Lung (tissue), 12 donors: ENCODE measurements around the gene RTBDN. TPM values are rescaled to one million over a fixed set of nuclear protein-coding genes. Genes with fewer than 3 reads are reported as not detected.

ENCODE experiments used
- ATAC-seq: fragments of 200-7000 bp; cut with Tn5 transposase; one replicate; pipeline ENCODE4 v1.9.1; 2020; ENCODE audit warnings: moderate number of reproducible peaks; ENCODE audit not compliant: insufficient read depth, low FRiP score
- DNase-seq, 3 donors: peaks; one replicate each; pipeline ENCODE4 v3.0.0-alpha.2; 2013 to 2017
- H3K27ac ChIP-seq, 2 donors: one replicate each; pipeline ENCODE4 v1.5.1; 2013; ENCODE audit warnings: mild to moderate bottlenecking in 2 of 2, moderate library complexity in 2 of 2, control low read depth in 1 of 2, inconsistent platforms in 1 of 2, low read depth in 1 of 2, low read length in 1 of 2
- H3K27me3 ChIP-seq, 3 donors: one replicate each; pipeline ENCODE4 v1.5.1; 2013; ENCODE audit warnings: low read length in 2 of 3; ENCODE audit not compliant: control insufficient read depth in 3 of 3, insufficient read depth in 3 of 3
- H3K36me3 ChIP-seq, 4 donors: one replicate each; pipeline ENCODE4 v1.5.1; 2013; ENCODE audit warnings: low read length in 4 of 4, mild to moderate bottlenecking in 1 of 4, moderate library complexity in 1 of 4; ENCODE audit not compliant: control insufficient read depth in 4 of 4, insufficient read depth in 4 of 4
- H3K4me1 ChIP-seq, 5 donors: one replicate each; pipeline ENCODE4 v1.5.1; 2013; ENCODE audit warnings: low read length in 5 of 5, mild to moderate bottlenecking in 2 of 5, moderate library complexity in 1 of 5; ENCODE audit not compliant: control insufficient read depth in 5 of 5, insufficient read depth in 5 of 5
- H3K4me3 ChIP-seq: one replicate; pipeline ENCODE4 v1.5.1; 2013; ENCODE audit warnings: mild to moderate bottlenecking, control low read depth, moderate library complexity
- H3K9ac ChIP-seq, 2 donors: one replicate each; pipeline ENCODE4 v1.5.1; 2013; ENCODE audit warnings: low read length in 2 of 2, control low read depth in 1 of 2; ENCODE audit not compliant: insufficient read depth in 1 of 2
- H3K9me3 ChIP-seq, 4 donors: one replicate each; pipeline ENCODE4 v1.5.1; 2013; ENCODE audit warnings: low read length in 3 of 4, mild to moderate bottlenecking in 1 of 4, moderate library complexity in 1 of 4; ENCODE audit not compliant: control insufficient read depth in 4 of 4, insufficient read depth in 3 of 4
- CTCF ChIP-seq: IDR thresholded peaks from 2 replicates; pipeline ENCODE4 v1.5.1; 2012; ENCODE audit warnings: mild to moderate bottlenecking; ENCODE audit errors: control extremely low read depth, extremely low read depth
- WGBS, 2 donors: extraction: QIAGEN DNeasy Blood & Tissue Kit; methylation state at CpG; one replicate each; pipeline ENCODE4 v1.1.7; 2013; 5-methylcytosine and 5-hydroxymethylcytosine counted together
- polyA plus RNA-seq, 2 donors: library from polyadenylated mRNA; stranded (reverse); fragments of 200-250 nt; gene quantifications; one replicate each; pipeline ENCODE4 v1.2.1, GENCODE V29; 2013
- total RNA-seq, 2 donors: library from RNA; depleted of rRNA in 1 of 2; stranded (reverse); fragments of >200 nt in 1 of 2; gene quantifications; one replicate each; pipeline ENCODE4 v1.2.1, GENCODE V29; 2014 to 2021
- donor health status: control.
- donor health status: control.
- donor health status: Bipolar disorder and iron deficiency.
- donor health status: healthy.
- donor health status: DM: yes; HTN: yes; CAD: no.

The RTBDN gene
- total and polyA plus RNA-seq, 4 donors: not detected

- WGBS, 2 donors: 0 to 1% methylated on average over 12 of the region's 12 CpGs
- peaks cover 0 to 79% (median 40%) of the 10 kb centered on the region in 5 donors for H3K4me1 ChIP-seq
- no peak for TF ChIP-seq CTCF
- ATAC-seq (no peak), DNase-seq (peak; percentile 88 to 94 (median 91))
- H3K9ac ChIP-seq: peak overlapping the region in 1 of 2 donors; percentile 67
- peak overlapping the region; percentile 98 to 100 for H3K27ac ChIP-seq
- H3K4me3 ChIP-seq: no peak overlapping the region
- H3K9me3 ChIP-seq: no peaks in the 10 kb centered on the region
- no peaks in the 10 kb centered on the region for H3K27me3 ChIP-seq
- H3K36me3 ChIP-seq: no peaks in the 10 kb centered on the region
Measured at GRCh38 chr19:12788682-12789097, 45.7 kb downstream of the RTBDN start.

DNA sequence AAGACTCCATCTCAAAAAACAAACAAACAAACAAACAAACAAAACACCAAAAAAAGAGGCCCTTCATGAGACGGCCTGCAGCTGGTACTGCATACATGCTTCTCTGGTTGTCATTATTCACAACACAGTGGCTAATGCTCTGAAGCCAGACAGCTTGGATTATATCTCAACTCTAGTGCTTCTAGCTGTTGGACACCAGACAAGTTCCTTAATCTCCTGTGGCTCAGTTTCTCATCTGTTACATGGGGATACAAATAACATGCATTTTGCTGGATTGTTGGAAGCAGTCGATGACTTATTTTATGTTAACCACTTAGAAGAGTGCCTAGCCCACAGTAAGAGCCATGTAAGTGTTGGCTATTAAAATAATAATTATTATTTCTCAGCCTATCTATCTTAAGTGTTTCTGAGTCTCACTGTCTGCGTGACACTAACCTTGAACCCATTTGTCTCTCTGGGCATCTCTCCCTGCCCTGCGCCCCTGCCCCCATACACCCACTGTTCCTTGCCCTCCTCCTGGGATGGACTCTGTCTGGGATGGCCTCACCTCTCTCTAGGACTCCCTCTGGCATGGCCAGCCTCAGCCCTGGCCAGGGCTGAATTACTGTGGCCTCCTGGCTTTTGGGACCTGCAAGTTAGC is 46.2 kb downstream of the RTBDN start:
- no peak overlapping the region for H3K4me3 ChIP-seq
- DNase-seq (peak; percentile 41 to 90 (median 82)), ATAC-seq (no peak)
- H3K27ac ChIP-seq: peak overlapping the region; percentile 98 to 100
- peak overlapping the region in 1 of 2 donors; percentile 34 for H3K9ac ChIP-seq
- H3K36me3 ChIP-seq: no peaks in the 10 kb centered on the region
- no peaks in the 10 kb centered on the region for H3K27me3 ChIP-seq
- 46 to 70% methylated on average over 4 of the region's 4 CpGs for WGBS, 2 donors
- H3K4me1 ChIP-seq: peaks cover 0 to 82% (median 40%) of the 10 kb centered on the region in 5 donors
- TF ChIP-seq CTCF: no peak
- H3K9me3 ChIP-seq: no peaks in the 10 kb centered on the region

DNA sequence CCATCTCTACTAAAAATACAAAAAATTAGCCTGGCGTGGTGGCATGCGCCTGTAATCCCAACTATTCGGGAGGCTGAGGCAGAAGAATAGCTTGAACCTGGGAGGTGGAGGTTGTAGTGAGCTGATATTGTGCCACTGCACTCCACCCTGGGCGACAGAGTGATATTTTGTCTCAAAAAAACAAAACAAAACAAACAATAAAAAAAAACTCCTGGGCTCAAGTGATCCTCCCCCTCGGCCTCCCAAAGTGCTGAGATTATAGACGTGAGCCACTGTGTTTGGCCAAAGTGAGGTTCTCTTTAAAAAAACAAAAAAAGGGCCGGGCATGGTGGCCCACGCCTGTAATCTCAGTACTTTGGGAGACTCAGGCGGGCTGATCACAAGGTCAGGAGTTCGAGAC is 46.9 kb downstream of the RTBDN start:
- peaks cover 0 to 83% (median 40%) of the 10 kb centered on the region in 5 donors for H3K4me1 ChIP-seq

More for the DNA sequence above, 46.9 kb downstream of the RTBDN start:
- ATAC-seq (no peak), DNase-seq (no peak)
- H3K4me3 ChIP-seq: no peak overlapping the region
- WGBS, 2 donors: 73 to 80% methylated on average over 10 of the region's 10 CpGs
- H3K27ac ChIP-seq: peak overlapping the region in 1 of 2 donors; percentile 87
- no peak overlapping the region for H3K9ac ChIP-seq
- no peaks in the 10 kb centered on the region for H3K36me3 ChIP-seq
- no peaks in the 10 kb centered on the region for H3K9me3 ChIP-seq
- H3K27me3 ChIP-seq: no peaks in the 10 kb centered on the region
- no peak for TF ChIP-seq CTCF
